Medulla oblongata (tissue), 1 donor: ENCODE measurements around the gene FHL1.
A peak's percentile ranks its signal among the peaks of the same experiment; 100 is the strongest.

Experiments
- DNase-seq: peaks from one replicate; pipeline ENCODE4 v3.0.0-alpha.2; 2015; ENCODE audit errors: extremely low spot score

Gene FHL1

DNA sequence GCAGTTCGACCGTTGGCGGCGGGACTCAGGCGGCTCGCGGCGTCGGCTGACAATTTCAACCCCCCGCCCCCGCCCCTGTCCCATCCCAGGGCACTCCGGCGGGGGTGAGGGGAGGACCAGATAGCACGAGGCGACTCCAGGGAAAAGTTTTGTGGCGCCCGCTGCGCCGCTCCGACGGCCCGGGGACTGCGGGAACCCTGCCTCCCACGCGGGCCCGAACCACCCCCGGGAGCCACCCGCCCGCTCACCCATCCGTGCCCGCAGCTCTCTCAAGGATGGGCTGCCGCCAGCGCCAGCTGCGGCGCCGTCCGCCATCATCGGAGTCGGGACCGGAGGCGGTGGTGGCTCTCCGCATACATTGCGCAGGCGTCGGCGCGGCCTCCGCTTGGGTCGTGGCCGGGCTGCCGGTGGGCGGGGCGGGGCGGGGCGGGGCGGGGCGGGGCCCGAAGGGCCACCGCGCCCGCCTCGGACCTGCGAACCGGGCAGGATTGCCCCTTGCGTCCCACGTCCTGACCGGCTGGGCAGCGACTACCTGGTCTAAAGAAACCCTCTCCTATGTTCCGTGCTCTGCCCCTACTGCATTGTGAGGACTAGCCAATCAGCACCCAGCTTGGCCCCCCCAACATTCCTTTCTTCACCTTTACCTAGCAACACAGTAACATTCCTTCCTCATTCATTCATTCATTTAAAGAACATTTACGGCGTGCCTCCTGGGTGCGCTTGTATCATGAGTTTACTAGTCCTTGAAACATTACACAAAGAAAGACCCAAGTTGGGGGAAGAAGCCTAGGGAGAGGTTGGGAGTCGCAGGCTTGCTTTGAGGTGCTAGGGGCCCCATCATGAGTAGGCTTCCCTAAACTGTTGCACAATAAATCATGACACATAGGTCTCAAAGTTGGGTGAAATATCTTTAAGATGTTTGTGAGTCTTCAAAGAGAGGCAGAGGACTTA lies 104.0 kb downstream of the FHL1 start, which contains the start of gene MAP7D3:
TSS of gene MAP7D3 (minus strand) at position 360 of the 951 bp plus-strand sequence. CDS start at position 318, 42 bp downstream.
- DNase-seq = peak; percentile 51

DNA sequence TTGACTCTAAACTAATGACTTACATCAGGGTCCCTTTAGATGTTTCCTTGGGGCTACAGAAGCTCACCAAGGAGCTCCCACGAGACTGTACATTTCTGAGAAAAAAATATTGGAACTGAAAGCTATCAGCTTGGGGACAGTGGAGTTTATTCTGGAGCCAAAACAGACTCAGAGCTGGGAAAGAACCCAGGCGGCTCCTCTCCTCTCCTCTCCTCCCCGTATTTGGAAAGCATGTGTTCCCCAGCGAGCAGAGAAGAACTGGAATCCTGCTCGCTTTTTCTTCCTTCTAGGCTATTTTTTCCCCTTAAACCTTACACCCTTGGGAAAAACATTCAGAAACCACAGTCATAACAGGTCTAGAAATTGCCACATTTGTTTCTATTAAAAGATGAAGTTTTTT lies 108.2 kb downstream of the FHL1 start:
- DNase-seq = peak; percentile 6

DNA sequence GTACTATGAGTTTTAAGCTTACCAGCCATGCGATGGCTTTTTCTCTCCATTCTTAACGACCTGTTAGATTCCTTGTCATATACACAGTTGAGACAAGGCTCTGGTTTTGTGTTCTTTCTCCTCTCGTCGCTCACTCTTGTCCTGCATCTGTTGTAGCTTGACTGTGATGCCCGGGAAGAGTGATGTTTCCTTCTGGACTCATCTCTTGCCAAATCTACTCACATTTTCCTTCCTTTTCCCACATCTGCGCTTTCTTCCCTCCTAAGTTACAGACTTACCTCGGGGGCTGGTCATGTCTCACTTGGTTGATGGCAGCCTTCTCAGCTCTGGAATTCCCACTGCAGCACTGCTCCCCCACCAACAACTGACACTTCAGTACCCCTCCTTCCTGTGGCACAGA lies 108.7 kb downstream of the FHL1 start:
- DNase-seq = no peak

DNA sequence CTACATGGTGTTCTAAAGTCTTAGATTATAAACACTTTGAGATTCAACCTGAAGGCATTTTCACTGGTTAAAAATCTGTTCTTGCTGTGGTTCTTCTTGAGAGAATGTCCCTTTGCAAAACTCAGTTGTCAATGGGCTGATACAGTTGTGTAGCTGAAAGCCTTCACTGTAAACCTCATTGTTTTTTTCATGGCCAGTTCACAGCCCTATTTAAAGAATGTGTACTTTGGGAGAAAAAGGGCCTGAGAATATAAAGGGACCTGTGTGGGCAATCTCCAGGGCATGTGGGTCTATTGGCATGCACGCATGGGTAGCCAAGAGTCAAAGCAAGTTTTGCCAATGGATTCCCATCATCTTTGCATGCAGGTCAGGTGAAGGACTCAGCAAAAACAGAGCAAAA lies 111.6 kb downstream of the FHL1 start:
- no peak for DNase-seq

DNA sequence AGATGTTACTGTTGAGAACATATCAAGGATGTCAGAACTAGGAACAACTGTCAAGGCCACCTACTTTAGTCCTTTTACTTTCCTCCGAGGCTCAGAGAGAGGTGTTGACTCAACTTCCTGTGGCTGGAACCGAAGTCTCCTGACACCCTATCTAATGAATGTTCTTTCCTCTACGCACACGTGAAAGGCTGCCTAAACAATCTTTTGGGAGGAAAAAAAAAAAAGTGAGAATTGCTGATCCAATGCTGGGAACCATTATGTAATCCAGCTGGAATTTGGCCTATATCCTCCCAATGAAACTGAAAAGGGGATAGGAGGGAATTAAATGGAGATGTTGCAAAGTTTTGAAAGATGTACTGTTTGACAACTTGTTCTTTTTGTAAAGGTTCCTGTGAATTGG lies 112.2 kb downstream of the FHL1 start:
- DNase-seq = no peak

DNA sequence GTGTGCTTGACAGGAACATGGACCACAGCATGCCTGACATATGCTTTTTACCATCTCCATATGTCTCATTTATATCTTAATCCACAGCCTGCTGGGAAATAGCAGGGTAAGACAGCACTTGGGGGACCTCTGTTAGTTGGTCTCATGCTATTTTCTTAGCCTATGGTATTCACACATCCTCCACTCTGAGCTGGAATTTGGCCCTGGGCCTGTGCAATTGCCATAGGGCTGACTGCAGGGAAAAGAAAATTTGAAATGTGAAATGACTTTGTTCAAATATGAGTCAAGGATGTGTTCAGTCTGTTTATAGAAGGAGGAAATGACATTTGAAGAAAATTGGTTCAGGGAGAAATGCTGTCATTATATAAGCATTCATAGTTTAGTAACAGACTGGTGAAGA lies 113.4 kb downstream of the FHL1 start:
- no peak for DNase-seq
